GM23338 (cell line): ENCODE results near the gene MYOF.

Source experiments
- CREB1 ChIP-seq: fragments of 250-450 bp; sonication (Bioruptor Pico); IDR thresholded peaks from 2 replicates; pipeline ENCODE4 v1.5.0; 2020; ENCODE audit warnings: low read depth, mild to moderate bottlenecking, moderate library complexity
- EZH2 ChIP-seq: fragments of 200-600 bp; sonication (generic); IDR thresholded peaks from one replicate; pipeline ENCODE4 v1.8.0; 2017; ENCODE audit warnings: antibody characterized with exemption, mild to moderate bottlenecking, low read depth; ENCODE audit not compliant: unreplicated experiment
- EZH2phosphoT487 ChIP-seq: fragments of 200-600 bp; sonication (generic); IDR thresholded peaks from one replicate; pipeline ENCODE4 v1.8.1; 2018; ENCODE audit warnings: antibody characterized with exemption; ENCODE audit not compliant: unreplicated experiment
- POLR2AphosphoS5 ChIP-seq: IDR thresholded peaks from 2 replicates; pipeline ENCODE4 v1.6.1; 2016; ENCODE audit warnings: antibody characterized with exemption, low read depth
- STAT1 ChIP-seq: IDR thresholded peaks from one replicate; pipeline ENCODE4 v1.6.1; 2016; ENCODE audit warnings: antibody characterized with exemption; ENCODE audit not compliant: unreplicated experiment
- ZNF114 ChIP-seq: fragments of 250-450 bp; sonication (Bioruptor Pico); IDR thresholded peaks from 2 replicates; pipeline ENCODE4 v1.5.0; 2020; ENCODE audit warnings: mild to moderate bottlenecking, moderate library complexity
- TF ChIP-seq, protein P1 (sequence below), 2 experiments: fragments of 200-600 bp in 1 of 2; sonication (generic) in 1 of 2; conservative IDR thresholded peaks; 2 replicates each; pipeline versions ENCODE4 v1.5.1 to v1.6.1; 2016 to 2017; ENCODE audit warnings: antibody characterized with exemption in 2 of 2, low read depth in 2 of 2, mild to moderate bottlenecking in 2 of 2, moderate library complexity in 1 of 2
- TF ChIP-seq, protein P2 (sequence below): IDR thresholded peaks from 2 replicates; pipeline ENCODE4 v1.6.1; 2016; ENCODE audit warnings: antibody characterized with exemption
- TF ChIP-seq, protein P3 (sequence below): IDR thresholded peaks from one replicate; pipeline ENCODE4 v1.6.1; 2018; ENCODE audit warnings: antibody characterized with exemption; ENCODE audit not compliant: unreplicated experiment

DNA sequence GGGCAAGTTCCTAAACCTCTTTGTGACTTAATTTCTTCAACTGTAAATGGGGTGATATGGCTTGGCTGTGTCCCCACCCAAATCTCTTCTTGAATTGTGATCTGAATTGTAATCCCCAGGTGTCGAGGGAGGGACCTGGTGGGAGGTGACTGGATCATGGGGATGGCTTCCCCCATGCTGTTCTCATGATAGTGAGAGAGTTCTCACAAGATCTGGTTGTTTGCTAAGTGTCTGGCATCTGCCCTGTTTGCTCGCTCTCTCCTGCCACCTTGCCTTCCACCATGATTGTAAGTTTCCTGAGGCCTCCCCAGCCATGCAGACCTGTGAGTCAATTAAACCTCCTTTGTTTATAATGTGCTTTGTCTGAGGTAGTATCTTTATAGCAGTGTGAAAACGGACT, 177.0 kb downstream of the MYOF start:
- TF ChIP-seq, protein P1, sequence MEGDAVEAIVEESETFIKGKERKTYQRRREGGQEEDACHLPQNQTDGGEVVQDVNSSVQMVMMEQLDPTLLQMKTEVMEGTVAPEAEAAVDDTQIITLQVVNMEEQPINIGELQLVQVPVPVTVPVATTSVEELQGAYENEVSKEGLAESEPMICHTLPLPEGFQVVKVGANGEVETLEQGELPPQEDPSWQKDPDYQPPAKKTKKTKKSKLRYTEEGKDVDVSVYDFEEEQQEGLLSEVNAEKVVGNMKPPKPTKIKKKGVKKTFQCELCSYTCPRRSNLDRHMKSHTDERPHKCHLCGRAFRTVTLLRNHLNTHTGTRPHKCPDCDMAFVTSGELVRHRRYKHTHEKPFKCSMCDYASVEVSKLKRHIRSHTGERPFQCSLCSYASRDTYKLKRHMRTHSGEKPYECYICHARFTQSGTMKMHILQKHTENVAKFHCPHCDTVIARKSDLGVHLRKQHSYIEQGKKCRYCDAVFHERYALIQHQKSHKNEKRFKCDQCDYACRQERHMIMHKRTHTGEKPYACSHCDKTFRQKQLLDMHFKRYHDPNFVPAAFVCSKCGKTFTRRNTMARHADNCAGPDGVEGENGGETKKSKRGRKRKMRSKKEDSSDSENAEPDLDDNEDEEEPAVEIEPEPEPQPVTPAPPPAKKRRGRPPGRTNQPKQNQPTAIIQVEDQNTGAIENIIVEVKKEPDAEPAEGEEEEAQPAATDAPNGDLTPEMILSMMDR (conservative IDR thresholded peaks at IDR 0.05; ENCODE audit: low read depth in 2 of 2), result no peak
- TF ChIP-seq, protein P2, sequence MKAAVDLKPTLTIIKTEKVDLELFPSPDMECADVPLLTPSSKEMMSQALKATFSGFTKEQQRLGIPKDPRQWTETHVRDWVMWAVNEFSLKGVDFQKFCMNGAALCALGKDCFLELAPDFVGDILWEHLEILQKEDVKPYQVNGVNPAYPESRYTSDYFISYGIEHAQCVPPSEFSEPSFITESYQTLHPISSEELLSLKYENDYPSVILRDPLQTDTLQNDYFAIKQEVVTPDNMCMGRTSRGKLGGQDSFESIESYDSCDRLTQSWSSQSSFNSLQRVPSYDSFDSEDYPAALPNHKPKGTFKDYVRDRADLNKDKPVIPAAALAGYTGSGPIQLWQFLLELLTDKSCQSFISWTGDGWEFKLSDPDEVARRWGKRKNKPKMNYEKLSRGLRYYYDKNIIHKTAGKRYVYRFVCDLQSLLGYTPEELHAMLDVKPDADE, result no peak
- TF ChIP-seq EZH2 (no peak), POLR2AphosphoS5 (no peak), STAT1 (no peak), EZH2phosphoT487 (no peak), ZNF114 (CRISPR knock-in tag) (no peak), CREB1 (no peak)
- TF ChIP-seq, protein P3, sequence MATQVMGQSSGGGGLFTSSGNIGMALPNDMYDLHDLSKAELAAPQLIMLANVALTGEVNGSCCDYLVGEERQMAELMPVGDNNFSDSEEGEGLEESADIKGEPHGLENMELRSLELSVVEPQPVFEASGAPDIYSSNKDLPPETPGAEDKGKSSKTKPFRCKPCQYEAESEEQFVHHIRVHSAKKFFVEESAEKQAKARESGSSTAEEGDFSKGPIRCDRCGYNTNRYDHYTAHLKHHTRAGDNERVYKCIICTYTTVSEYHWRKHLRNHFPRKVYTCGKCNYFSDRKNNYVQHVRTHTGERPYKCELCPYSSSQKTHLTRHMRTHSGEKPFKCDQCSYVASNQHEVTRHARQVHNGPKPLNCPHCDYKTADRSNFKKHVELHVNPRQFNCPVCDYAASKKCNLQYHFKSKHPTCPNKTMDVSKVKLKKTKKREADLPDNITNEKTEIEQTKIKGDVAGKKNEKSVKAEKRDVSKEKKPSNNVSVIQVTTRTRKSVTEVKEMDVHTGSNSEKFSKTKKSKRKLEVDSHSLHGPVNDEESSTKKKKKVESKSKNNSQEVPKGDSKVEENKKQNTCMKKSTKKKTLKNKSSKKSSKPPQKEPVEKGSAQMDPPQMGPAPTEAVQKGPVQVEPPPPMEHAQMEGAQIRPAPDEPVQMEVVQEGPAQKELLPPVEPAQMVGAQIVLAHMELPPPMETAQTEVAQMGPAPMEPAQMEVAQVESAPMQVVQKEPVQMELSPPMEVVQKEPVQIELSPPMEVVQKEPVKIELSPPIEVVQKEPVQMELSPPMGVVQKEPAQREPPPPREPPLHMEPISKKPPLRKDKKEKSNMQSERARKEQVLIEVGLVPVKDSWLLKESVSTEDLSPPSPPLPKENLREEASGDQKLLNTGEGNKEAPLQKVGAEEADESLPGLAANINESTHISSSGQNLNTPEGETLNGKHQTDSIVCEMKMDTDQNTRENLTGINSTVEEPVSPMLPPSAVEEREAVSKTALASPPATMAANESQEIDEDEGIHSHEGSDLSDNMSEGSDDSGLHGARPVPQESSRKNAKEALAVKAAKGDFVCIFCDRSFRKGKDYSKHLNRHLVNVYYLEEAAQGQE, result no peak
